Measurements from ENCODE around the gene RALB. TPM values are rescaled to one million over a fixed set of nuclear protein-coding genes. Genes with fewer than 3 reads are reported as not detected.
"Not testable (repeated sequence)": the region's sequence is repeated elsewhere in the genome, so short reads cannot be mapped to it uniquely, and the experiment has no call there.

Gene RALB
- total RNA-seq, 2 experiments from 2014 or later: 45.7 to 50.4 TPM

GRCh38 chr2:120315367-120316033 lies 62.8 kb downstream of the RALB start:
- peaks cover under 1% of the 10 kb centered on the region for H3K27me3 Mint-ChIP-seq
- H3K36me3 Mint-ChIP-seq: no peaks in the 10 kb centered on the region
- ATAC-seq (ENCODE audit: low read depth): no peak
- H3K9me3 Mint-ChIP-seq: no peaks in the 10 kb centered on the region
- DNase-seq: no peak
- H3K27ac Mint-ChIP-seq: peak overlapping the region; percentile 82
- peaks cover 31% of the 10 kb centered on the region for H3K4me1 Mint-ChIP-seq
- no peak overlapping the region for H3K4me3 Mint-ChIP-seq
- POLR2A ChIA-PET: interaction anchor here (1.0 to 1.2 kb wide), 2 partner anchors 63 to 75 kb away, joined by 3 read pairs; partner anchors contain the start of gene RALB

GRCh38 chr2:120316071-120316470 lies 63.4 kb downstream of the RALB start:
- H3K36me3 Mint-ChIP-seq: no peaks in the 10 kb centered on the region
- DNase-seq: no peak
- peaks cover 3% of the 10 kb centered on the region for H3K27me3 Mint-ChIP-seq
- POLR2A ChIA-PET: no interaction called here
- peaks cover 30% of the 10 kb centered on the region for H3K4me1 Mint-ChIP-seq
- H3K9me3 Mint-ChIP-seq: no peaks in the 10 kb centered on the region
- no peak for ATAC-seq (ENCODE audit: low read depth)
- H3K4me3 Mint-ChIP-seq: no peak overlapping the region
- H3K27ac Mint-ChIP-seq: peak overlapping the region; percentile 37

GRCh38 chr2:120316528-120317179 lies 64.0 kb downstream of the RALB start:
- ATAC-seq (ENCODE audit: low read depth) (no peak), DNase-seq (no peak)
- no peaks in the 10 kb centered on the region for H3K36me3 Mint-ChIP-seq
- POLR2A ChIA-PET: interaction anchor here (0.6 kb wide), 1 partner anchor 86 kb away, joined by 3 read pairs; no protein-coding TSS in a partner anchor
- peaks cover 30% of the 10 kb centered on the region for H3K4me1 Mint-ChIP-seq
- no peaks in the 10 kb centered on the region for H3K9me3 Mint-ChIP-seq
- H3K27ac Mint-ChIP-seq: peak overlapping the region; percentile 49
- no peak overlapping the region for H3K4me3 Mint-ChIP-seq
- peaks cover 3% of the 10 kb centered on the region for H3K27me3 Mint-ChIP-seq

DNA sequence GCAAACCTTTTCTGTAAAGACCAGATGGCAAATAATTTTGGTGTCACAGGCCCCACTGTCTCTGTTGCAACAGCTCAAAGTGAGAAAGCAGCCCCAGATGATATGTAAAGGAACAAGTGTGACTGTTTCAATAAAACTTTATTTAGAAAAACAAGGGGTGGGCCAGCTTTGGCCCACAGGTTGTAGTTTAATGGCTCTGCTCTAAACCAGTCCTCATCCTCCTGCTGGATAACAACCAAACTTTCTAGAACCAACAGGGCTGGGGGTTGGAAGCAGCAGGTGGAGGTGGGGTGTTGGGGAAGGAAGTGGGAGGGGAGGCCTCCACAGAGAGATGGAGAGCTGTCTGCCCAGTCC lies 64.5 kb downstream of the RALB start:
- peaks cover 3% of the 10 kb centered on the region for H3K27me3 Mint-ChIP-seq
- peaks cover 29% of the 10 kb centered on the region for H3K4me1 Mint-ChIP-seq
- no peak for ATAC-seq (ENCODE audit: low read depth)
- DNase-seq: no peak
- H3K4me3 Mint-ChIP-seq: no peak overlapping the region
- H3K27ac Mint-ChIP-seq: peak overlapping the region; percentile 49
- no peaks in the 10 kb centered on the region for H3K9me3 Mint-ChIP-seq
- POLR2A ChIA-PET: interaction anchor here (0.6 kb wide), 1 partner anchor 87 kb away, joined by 3 read pairs; no protein-coding TSS in a partner anchor
- no peaks in the 10 kb centered on the region for H3K36me3 Mint-ChIP-seq

DNA sequence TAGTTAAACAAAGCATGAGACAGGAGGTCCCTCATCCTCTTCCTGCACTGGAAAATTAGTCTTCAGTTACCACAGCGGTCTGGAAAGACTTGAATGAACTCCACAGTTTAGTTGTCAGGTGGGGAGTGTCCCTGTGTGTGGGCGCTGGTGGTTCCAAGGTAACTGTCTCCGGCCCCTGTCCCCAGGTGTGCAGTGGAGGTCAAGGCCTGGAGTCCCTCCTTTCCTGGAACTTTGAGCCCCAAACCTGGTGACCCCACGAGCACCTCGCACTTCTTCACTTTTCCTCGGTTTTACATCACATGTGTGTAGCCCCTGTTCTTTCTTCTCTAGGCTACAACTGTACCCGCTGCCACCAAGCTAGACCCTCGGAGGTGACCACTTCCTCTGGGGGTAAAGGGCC lies 65.3 kb downstream of the RALB start:
- peaks cover 24% of the 10 kb centered on the region for H3K4me1 Mint-ChIP-seq
- no peaks in the 10 kb centered on the region for H3K9me3 Mint-ChIP-seq
- H3K4me3 Mint-ChIP-seq: no peak overlapping the region
- POLR2A ChIA-PET: no interaction called here
- H3K36me3 Mint-ChIP-seq: no peaks in the 10 kb centered on the region
- no peak overlapping the region for H3K27ac Mint-ChIP-seq
- H3K27me3 Mint-ChIP-seq: peaks cover 6% of the 10 kb centered on the region
- DNase-seq (no peak), ATAC-seq (ENCODE audit: low read depth) (no peak)

GRCh38 chr2:120318626-120319025 lies 66.0 kb downstream of the RALB start:
- Mint-ChIP-seq H3K4me3 (no peak overlapping the region), H3K9me3 (no peaks in the 10 kb centered on the region), H3K36me3 (no peaks in the 10 kb centered on the region), H3K27ac (no peak overlapping the region), H3K4me1 (peaks cover 20% of the 10 kb centered on the region), H3K27me3 (peaks cover 6% of the 10 kb centered on the region)
- ATAC-seq (ENCODE audit: low read depth): no peak
- POLR2A ChIA-PET: no interaction called here
- DNase-seq: no peak

GRCh38 chr2:120319123-120319522 lies 66.5 kb downstream of the RALB start:
- POLR2A ChIA-PET: no interaction called here

GRCh38 chr2:120319686-120320317 lies 67.2 kb downstream of the RALB start:
- H3K4me3 Mint-ChIP-seq: no peak overlapping the region
- H3K9me3 Mint-ChIP-seq: no peaks in the 10 kb centered on the region
- ATAC-seq (ENCODE audit: low read depth) (no peak), DNase-seq (no peak)
- H3K27ac Mint-ChIP-seq: no peak overlapping the region
- H3K27me3 Mint-ChIP-seq: peaks cover 8% of the 10 kb centered on the region
- H3K4me1 Mint-ChIP-seq: peaks cover 11% of the 10 kb centered on the region
- POLR2A ChIA-PET: no interaction called here
- no peaks in the 10 kb centered on the region for H3K36me3 Mint-ChIP-seq

More at GRCh38 chr2:120319123-120319522, 66.5 kb downstream of the RALB start:
- DNase-seq (no peak), ATAC-seq (ENCODE audit: low read depth) (no peak)
- Mint-ChIP-seq H3K36me3 (no peaks in the 10 kb centered on the region), H3K4me1 (peaks cover 17% of the 10 kb centered on the region), H3K9me3 (no peaks in the 10 kb centered on the region), H3K4me3 (no peak overlapping the region), H3K27me3 (peaks cover 6% of the 10 kb centered on the region), H3K27ac (no peak overlapping the region)

GRCh38 chr2:120320318-120320851 lies 67.7 kb downstream of the RALB start:
- DNase-seq (no peak), ATAC-seq (ENCODE audit: low read depth) (no peak)
- no peaks in the 10 kb centered on the region for H3K9me3 Mint-ChIP-seq
- H3K36me3 Mint-ChIP-seq: no peaks in the 10 kb centered on the region
- POLR2A ChIA-PET: no interaction called here
- peaks cover 8% of the 10 kb centered on the region for H3K27me3 Mint-ChIP-seq
- peaks cover 7% of the 10 kb centered on the region for H3K4me1 Mint-ChIP-seq
- H3K27ac Mint-ChIP-seq: no peak overlapping the region
- H3K4me3 Mint-ChIP-seq: no peak overlapping the region

DNA sequence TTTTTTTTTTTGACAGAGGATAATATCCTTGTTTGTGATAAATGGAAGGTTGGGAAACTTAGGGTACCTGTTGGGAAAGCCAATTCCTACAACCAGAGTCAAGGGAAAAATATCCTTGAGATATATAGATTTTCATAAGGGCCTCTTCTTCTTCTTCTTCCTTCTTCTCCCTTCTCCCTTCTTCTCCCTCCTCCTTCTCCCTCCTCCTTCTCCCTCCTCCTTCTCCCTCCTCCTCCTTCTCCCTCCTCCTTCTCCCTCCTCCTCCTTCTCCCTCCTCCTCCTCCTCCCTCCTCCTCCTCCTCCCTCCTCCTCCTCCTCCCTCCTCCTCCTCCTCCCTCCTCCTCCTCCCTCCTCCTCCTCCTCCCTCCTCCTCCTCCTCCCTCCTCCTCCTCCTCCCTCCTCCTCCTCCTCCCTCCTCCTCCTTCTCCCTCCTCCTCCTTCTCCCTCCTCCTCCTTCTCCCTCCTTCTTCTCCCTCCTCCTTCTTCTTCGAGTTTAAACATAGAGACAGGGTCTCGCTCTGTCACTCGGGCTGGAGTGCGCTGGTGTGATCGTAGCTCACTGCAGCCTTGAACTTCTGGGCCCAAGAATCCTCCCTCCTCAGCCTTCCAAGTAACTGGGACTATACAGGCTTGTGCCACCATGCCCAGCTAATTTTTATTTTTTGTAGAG lies 68.4 kb downstream of the RALB start:
- H3K9me3 Mint-ChIP-seq; H3K4me3 Mint-ChIP-seq; H3K27me3 Mint-ChIP-seq; DNase-seq; H3K4me1 Mint-ChIP-seq; H3K36me3 Mint-ChIP-seq; H3K27ac Mint-ChIP-seq; ATAC-seq (ENCODE audit: low read depth): not testable (repeated sequence)
- POLR2A ChIA-PET: interaction anchor here (0.6 kb wide), 1 partner anchor 9 kb away, joined by 4 read pairs; no protein-coding TSS in a partner anchor

DNA sequence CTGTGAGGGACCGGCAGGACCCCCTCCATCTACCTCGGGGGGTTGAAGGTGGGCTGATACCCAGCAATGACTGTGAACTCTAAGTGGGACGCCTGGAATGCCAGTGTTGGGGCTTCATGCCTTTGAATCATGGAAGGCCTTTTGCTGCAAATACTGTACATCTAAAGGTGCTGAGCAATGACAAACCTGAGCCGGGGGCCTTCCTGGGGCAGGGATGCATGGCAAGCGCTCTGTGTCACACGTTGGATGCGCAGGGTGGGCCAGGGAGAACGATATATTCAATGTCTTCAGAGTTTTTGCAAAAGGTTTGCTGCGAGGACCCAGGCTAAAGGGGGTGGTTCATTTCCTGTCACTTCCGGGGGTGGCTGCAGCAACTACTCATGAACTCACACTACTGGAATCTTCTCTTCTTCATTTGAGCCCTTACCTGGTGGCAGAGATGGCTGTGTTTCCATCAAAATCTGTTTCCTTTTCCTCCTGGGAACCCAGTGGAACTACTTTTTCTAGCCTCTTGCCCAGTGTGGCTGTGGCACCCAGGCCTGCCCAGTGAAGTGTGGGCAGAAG lies 69.2 kb downstream of the RALB start:
- no peak for DNase-seq
- no peak overlapping the region for H3K4me3 Mint-ChIP-seq
- POLR2A ChIA-PET: no interaction called here
- H3K36me3 Mint-ChIP-seq: no peaks in the 10 kb centered on the region
- peak; percentile 51 for ATAC-seq (ENCODE audit: low read depth)
- no peak overlapping the region for H3K27ac Mint-ChIP-seq
- no peaks in the 10 kb centered on the region for H3K9me3 Mint-ChIP-seq
- H3K4me1 Mint-ChIP-seq: peaks cover 7% of the 10 kb centered on the region
- H3K27me3 Mint-ChIP-seq: peaks cover 8% of the 10 kb centered on the region

DNA sequence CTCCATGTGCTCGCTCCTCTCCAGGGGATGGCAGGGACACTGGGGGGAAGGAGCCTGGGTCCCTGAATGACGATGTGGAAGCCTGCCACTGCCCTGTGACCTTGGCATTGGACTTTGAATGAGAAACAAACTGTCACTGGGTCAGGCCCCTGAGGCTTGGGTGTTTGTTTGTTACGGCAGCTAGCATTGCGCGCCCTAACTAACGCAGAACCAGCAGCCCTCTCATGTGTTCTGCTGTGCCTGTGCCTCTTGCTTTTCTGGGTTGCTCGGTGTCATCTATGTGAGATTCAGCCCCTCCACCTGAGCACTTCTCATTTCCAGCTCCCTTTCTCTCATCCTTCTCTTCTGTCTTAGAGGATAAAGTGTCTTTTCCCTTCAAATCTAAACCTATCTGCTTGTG lies 69.7 kb downstream of the RALB start:
- Mint-ChIP-seq H3K4me3 (no peak overlapping the region), H3K36me3 (no peaks in the 10 kb centered on the region), H3K9me3 (no peaks in the 10 kb centered on the region), H3K27me3 (peaks cover 11% of the 10 kb centered on the region), H3K4me1 (peaks cover 7% of the 10 kb centered on the region), H3K27ac (no peak overlapping the region)
- no peak for ATAC-seq (ENCODE audit: low read depth)
- POLR2A ChIA-PET: no interaction called here
- DNase-seq: no peak

DNA sequence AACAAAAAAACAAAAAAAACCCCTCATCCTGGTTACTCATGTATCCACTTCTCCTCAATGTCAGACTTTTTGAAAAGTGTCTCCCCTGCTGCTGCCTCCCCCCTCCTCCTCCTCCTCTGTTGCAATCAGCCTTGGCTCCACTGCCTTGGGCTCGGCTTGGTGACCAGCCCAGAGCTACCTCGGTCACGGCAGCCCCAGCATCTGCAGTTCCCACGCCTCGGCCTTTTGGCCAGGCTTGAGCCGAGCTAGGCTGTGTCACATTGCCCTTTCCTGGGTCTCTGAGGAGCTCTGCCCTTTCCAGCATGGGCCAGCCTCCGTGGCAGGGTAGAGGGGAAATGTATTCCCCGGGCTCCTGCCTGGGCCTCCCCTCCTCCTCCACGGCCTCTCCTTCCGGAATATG lies 70.6 kb downstream of the RALB start:
- H3K36me3 Mint-ChIP-seq: no peaks in the 10 kb centered on the region
- H3K9me3 Mint-ChIP-seq: no peaks in the 10 kb centered on the region
- peaks cover 4% of the 10 kb centered on the region for H3K4me1 Mint-ChIP-seq

More for the DNA sequence above, 70.6 kb downstream of the RALB start:
- Mint-ChIP-seq H3K4me3 (no peak overlapping the region), H3K27ac (no peak overlapping the region), H3K27me3 (peaks cover 11% of the 10 kb centered on the region)
- POLR2A ChIA-PET: no interaction called here
- DNase-seq (no peak), ATAC-seq (ENCODE audit: low read depth) (no peak)
